Activated CD4-positive, alpha-beta T cell treated with anti-CD3 and anti-CD28 coated beads for 1 hour (primary cell): ENCODE data around the gene NXPH4.

Source experiments
- DNase-seq: peaks from one replicate; pipeline ENCODE4 v3.0.0-alpha.2; 2020

The NXPH4 gene

GRCh38 chr12:57233357-57234232 is 17.0 kb downstream of the NXPH4 start:
- DNase-seq, result no peak

GRCh38 chr12:57234233-57234570 is 17.6 kb downstream of the NXPH4 start:
- no peak for DNase-seq

- DNase-seq, result no peak
These were observed 18.0 kb downstream of the NXPH4 start for GRCh38 chr12:57234571-57235016.

GRCh38 chr12:57235017-57235727 is 18.6 kb downstream of the NXPH4 start:
- DNase-seq, result no peak

- no peak for DNase-seq
These were observed 19.1 kb downstream of the NXPH4 start for GRCh38 chr12:57235728-57236131.

GRCh38 chr12:57236201-57236924 is 19.8 kb downstream of the NXPH4 start:
- DNase-seq, result no peak

- no peak for DNase-seq
These were observed 20.5 kb downstream of the NXPH4 start for GRCh38 chr12:57236925-57237595.

- no peak for DNase-seq
These were observed 21.0 kb downstream of the NXPH4 start for GRCh38 chr12:57237596-57237931.

GRCh38 chr12:57237932-57238853 is 21.6 kb downstream of the NXPH4 start:
- no peak for DNase-seq

- DNase-seq, result peak; percentile 76
These were observed 22.4 kb downstream of the NXPH4 start for GRCh38 chr12:57238854-57239554.

- DNase-seq, result no peak
These were observed 23.0 kb downstream of the NXPH4 start for GRCh38 chr12:57239587-57240065.

- peak; percentile 70 for DNase-seq
These were observed 23.7 kb downstream of the NXPH4 start for GRCh38 chr12:57240066-57240921.

- DNase-seq, result no peak
These were observed 24.4 kb downstream of the NXPH4 start for GRCh38 chr12:57240926-57241401.

- DNase-seq, result no peak
These were observed 25.1 kb downstream of the NXPH4 start for GRCh38 chr12:57241402-57242310.

GRCh38 chr12:57242329-57242690 is 25.7 kb downstream of the NXPH4 start:
- DNase-seq, result no peak

- peak; percentile 43 for DNase-seq
These were observed 26.3 kb downstream of the NXPH4 start for GRCh38 chr12:57242691-57243454.

- peak; percentile 71 for DNase-seq
These were observed 27.1 kb downstream of the NXPH4 start for GRCh38 chr12:57243521-57244311.
